Measurements from ENCODE around the gene GMDS.

The GMDS gene

DNA sequence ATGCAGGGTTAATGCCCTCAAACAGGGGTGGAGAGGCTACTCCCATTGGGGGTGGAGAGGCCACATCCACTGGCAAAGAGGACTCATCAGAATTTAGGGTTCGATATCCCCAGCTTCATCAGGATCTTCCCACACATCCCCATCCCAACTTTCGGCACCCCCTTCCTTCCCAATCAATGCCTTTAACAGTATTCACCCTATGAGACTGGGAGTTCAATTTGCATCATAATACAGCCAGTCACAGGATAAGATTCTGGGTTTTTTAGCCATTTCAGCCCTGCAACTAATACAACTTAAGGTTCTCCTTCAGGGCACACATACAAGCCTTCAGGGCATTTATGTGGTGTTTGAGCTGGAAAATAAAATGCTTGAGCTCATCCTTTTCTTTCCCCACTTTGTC, 80.9 kb downstream of the GMDS start:
- no peak for DNase-seq (ENCODE audit: low read depth)
- TF ChIP-seq CTCF (IDR thresholded peaks at IDR 0.05; ENCODE audit: insufficient read depth, low read depth, low read length, missing control alignments) = no peak
- no peak overlapping the region for H3K4me3 ChIP-seq (ENCODE audit: low read length)

DNA sequence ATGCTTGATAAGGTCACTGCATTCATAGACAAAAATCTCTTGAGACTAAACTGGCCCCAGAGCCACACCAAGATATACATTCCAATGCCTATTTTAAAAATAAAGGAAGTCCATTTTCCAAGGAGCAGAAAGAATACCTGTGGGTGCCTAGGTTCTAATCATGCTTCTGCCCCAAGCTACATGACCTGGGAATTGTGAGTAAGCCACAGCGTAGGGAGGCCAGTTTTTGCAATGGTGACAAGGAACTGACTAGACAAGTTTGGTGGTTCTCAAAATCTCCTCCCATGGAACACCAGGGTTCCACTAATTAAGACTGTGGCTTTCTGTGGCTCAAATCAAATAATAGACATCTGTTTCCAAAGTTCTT, 83.3 kb downstream of the GMDS start:
- H3K4me3 ChIP-seq (ENCODE audit: low read length) = no peak overlapping the region
- no peak for TF ChIP-seq CTCF (IDR thresholded peaks at IDR 0.05; ENCODE audit: insufficient read depth, low read depth, low read length, missing control alignments)
- peak; percentile 79 for DNase-seq (ENCODE audit: low read depth)

- DNase-seq (ENCODE audit: low read depth) = peak; percentile 70
- no peak overlapping the region for H3K4me3 ChIP-seq (ENCODE audit: low read length)
- peak; percentile 70 for TF ChIP-seq CTCF (IDR thresholded peaks at IDR 0.05; ENCODE audit: insufficient read depth, low read depth, low read length, missing control alignments)
Observed at GRCh38 chr6:2158596-2159271, 86.7 kb downstream of the GMDS start.

DNA sequence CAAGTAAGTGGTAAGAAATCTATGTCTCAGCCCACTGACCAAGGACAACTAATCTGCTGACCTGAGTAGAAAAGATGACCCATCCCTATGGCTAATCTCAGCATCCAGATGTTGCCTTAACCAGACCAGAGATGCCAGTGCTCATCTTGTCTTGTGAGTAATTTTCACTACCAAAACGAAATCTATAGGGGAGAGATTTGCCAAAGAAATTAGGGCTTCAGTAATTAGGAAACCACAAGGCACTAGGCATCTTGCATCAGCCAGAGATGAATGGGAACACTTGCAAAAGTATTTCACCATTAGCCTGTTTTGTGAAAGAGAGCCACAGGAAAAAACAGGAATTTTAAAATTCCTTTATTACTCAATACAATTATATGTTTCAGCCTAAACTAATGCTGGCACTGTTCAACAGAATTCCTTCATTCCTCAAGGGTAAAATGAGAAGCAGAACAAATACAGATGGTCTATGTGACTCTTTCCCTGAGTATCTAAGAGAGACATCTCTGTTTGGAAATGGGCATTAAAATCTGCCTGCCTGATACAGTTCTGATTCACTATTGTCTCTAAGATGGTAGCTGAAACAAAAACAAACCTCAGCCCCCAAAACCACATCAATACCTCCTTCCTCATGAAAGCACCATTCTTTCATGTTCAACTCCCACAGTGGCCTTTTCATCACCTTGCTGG, 87.8 kb downstream of the GMDS start:
- peak; percentile 47 for DNase-seq (ENCODE audit: low read depth)
- H3K4me3 ChIP-seq (ENCODE audit: low read length) = no peak overlapping the region
- TF ChIP-seq CTCF (IDR thresholded peaks at IDR 0.05; ENCODE audit: insufficient read depth, low read depth, low read length, missing control alignments) = no peak

GRCh38 chr6:2155206-2155605, 90.2 kb downstream of the GMDS start:
- DNase-seq (ENCODE audit: low read depth) = no peak
- no peak overlapping the region for H3K4me3 ChIP-seq (ENCODE audit: low read length)
- no peak for TF ChIP-seq CTCF (IDR thresholded peaks at IDR 0.05; ENCODE audit: insufficient read depth, low read depth, low read length, missing control alignments)

DNA sequence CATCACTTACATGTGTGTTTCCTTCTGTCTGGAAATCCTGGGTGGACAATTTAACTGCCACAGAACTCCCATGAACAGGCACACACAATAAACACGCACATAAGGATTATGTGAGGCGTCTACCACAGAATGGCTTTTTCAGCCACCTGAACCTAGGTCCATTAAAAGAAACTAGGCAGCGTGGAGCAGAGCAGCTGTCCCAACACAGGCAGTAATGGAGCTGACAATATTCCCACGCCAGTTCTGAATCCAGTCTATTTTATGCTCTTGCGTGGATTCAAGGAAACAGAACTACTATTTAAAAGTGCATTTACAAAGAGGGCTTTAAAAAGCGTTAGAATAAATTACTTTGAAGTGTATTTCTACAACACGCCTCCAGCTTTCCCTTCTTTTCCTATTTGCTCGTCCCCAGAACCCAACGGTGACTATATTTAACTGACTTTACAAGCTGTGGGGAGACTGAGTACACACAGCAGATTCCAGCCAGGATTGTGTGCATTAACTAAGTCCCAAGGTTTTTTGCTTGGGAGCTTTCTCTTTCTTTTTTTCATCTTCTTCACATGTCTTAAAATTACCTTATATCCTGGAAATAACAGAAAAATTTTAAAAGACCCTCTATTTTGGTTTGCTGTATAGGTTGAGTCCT, 95.9 kb downstream of the GMDS start:
- H3K4me3 ChIP-seq (ENCODE audit: low read length) = no peak overlapping the region
- TF ChIP-seq CTCF (IDR thresholded peaks at IDR 0.05; ENCODE audit: insufficient read depth, low read depth, low read length, missing control alignments) = no peak
- DNase-seq (ENCODE audit: low read depth) = no peak

All from epithelial cell of esophagus (primary cell).